BLaER1 (cell line): ENCODE data around the gene SNTG2.
"Not testable (repeated sequence)": the region's sequence is repeated elsewhere in the genome, so short reads cannot be mapped to it uniquely, and the experiment has no call there.

Experiments used
- H3K27ac ChIP-seq: shearing (Covaris generic); formaldehyde crosslinking; 2 replicates; pipeline ENCODE4 v1.8.1; 2022
- H3K27me3 ChIP-seq: shearing (Covaris generic); formaldehyde crosslinking; 2 replicates; pipeline ENCODE4 v1.8.1; 2022
- H3K36me3 ChIP-seq: shearing (Covaris generic); formaldehyde crosslinking; 2 replicates; pipeline ENCODE4 v1.8.1; 2022
- H3K4me1 ChIP-seq: shearing (Covaris generic); formaldehyde crosslinking; 2 replicates; pipeline ENCODE4 v1.8.1; 2022
- H3K4me2 ChIP-seq: shearing (Covaris generic); formaldehyde crosslinking; 2 replicates; pipeline ENCODE4 v1.8.1; 2022
- H3K4me3 ChIP-seq: shearing (Covaris generic); formaldehyde crosslinking; 2 replicates; pipeline ENCODE4 v1.8.1; 2022
- H3K9ac ChIP-seq: shearing (Covaris generic); formaldehyde crosslinking; 2 replicates; pipeline ENCODE4 v1.8.1; 2022
- H3K9me3 ChIP-seq: shearing (Covaris generic); formaldehyde crosslinking; 2 replicates; pipeline ENCODE4 v1.8.1; 2022
- H4K20me1 ChIP-seq: shearing (Covaris generic); formaldehyde crosslinking; 2 replicates; pipeline ENCODE4 v1.8.1; 2022
- Cebpa-rat ChIP-seq: shearing (Covaris generic); IDR thresholded peaks from 2 replicates; pipeline ENCODE4 v1.8.1; 2022

The SNTG2 gene

GRCh38 chr2:1101011-1101782, 150.5 kb downstream of the SNTG2 start:
- Histone ChIP-seq H3K4me1 (peaks cover 18% of the 10 kb centered on the region), H3K4me2 (no peak overlapping the region; the same call in 1 of the 2 replicates), H4K20me1 (no peaks in the 10 kb centered on the region), H3K9me3 (no peaks in the 10 kb centered on the region), H3K4me3 (no peak overlapping the region), H3K27me3 (no peaks in the 10 kb centered on the region), H3K27ac (no peak overlapping the region), H3K9ac (no peak overlapping the region), H3K36me3 (no peaks in the 10 kb centered on the region)
- TF ChIP-seq Cebpa-rat = no peak

- Histone ChIP-seq H3K4me2 (peak overlapping the region; percentile 59), H3K4me1 (peaks cover 17% of the 10 kb centered on the region), H3K4me3 (no peak overlapping the region), H3K36me3 (no peaks in the 10 kb centered on the region), H4K20me1 (no peaks in the 10 kb centered on the region), H3K27me3 (no peaks in the 10 kb centered on the region), H3K9me3 (no peaks in the 10 kb centered on the region), H3K9ac (0 out of 2 replicates have a peak overlapping the region, but pooled peaks have one; percentile 5), H3K27ac (peak overlapping the region; percentile 10; the same call in 1 of the 2 replicates)
- TF ChIP-seq Cebpa-rat = no peak
These were observed 151.4 kb downstream of the SNTG2 start for GRCh38 chr2:1101982-1102590.

- Histone ChIP-seq H3K27ac (no peak overlapping the region), H3K36me3 (no peaks in the 10 kb centered on the region), H3K4me1 (peaks cover 13% of the 10 kb centered on the region), H3K9me3 (no peaks in the 10 kb centered on the region), H3K4me3 (no peak overlapping the region), H4K20me1 (no peaks in the 10 kb centered on the region), H3K9ac (no peak overlapping the region), H3K27me3 (no peaks in the 10 kb centered on the region), H3K4me2 (no peak overlapping the region)
- TF ChIP-seq Cebpa-rat = no peak
These were observed 153.7 kb downstream of the SNTG2 start for GRCh38 chr2:1104364-1104763.

- not testable (repeated sequence) for H3K27me3 ChIP-seq, H3K4me2 ChIP-seq, H3K36me3 ChIP-seq
These were observed 155.7 kb downstream of the SNTG2 start for GRCh38 chr2:1106344-1106743.

GRCh38 chr2:1115843-1116539, 165.3 kb downstream of the SNTG2 start:
- Histone ChIP-seq H3K9ac (no peak overlapping the region), H3K4me1 (no peaks in the 10 kb centered on the region), H3K4me3 (no peak overlapping the region), H3K27ac (no peak overlapping the region), H3K9me3 (peaks cover 71% of the 10 kb centered on the region), H4K20me1 (no peaks in the 10 kb centered on the region), H3K36me3 (no peaks in the 10 kb centered on the region), H3K27me3 (no peaks in the 10 kb centered on the region), H3K4me2 (no peak overlapping the region)
- TF ChIP-seq Cebpa-rat = no peak

More at GRCh38 chr2:1106344-1106743, 155.7 kb downstream of the SNTG2 start:
- H3K9ac ChIP-seq, H3K9me3 ChIP-seq, H4K20me1 ChIP-seq, H3K4me3 ChIP-seq, H3K27ac ChIP-seq: not testable (repeated sequence)
- peaks cover 13% of the 10 kb centered on the region for H3K4me1 ChIP-seq

- no peaks in the 10 kb centered on the region for H3K27me3 ChIP-seq
- peaks cover 56% of the 10 kb centered on the region for H3K9me3 ChIP-seq
- H3K4me1 ChIP-seq = no peaks in the 10 kb centered on the region
- no peak overlapping the region for H3K9ac ChIP-seq
- TF ChIP-seq Cebpa-rat = no peak
- H3K4me3 ChIP-seq = no peak overlapping the region
- H3K27ac ChIP-seq = no peak overlapping the region
- H4K20me1 ChIP-seq = no peaks in the 10 kb centered on the region
- no peak overlapping the region for H3K4me2 ChIP-seq
- no peaks in the 10 kb centered on the region for H3K36me3 ChIP-seq
These were observed 166.9 kb downstream of the SNTG2 start for GRCh38 chr2:1117569-1117968.

- Histone ChIP-seq H3K4me2 (no peak overlapping the region), H4K20me1 (no peaks in the 10 kb centered on the region)
- TF ChIP-seq Cebpa-rat = no peak
These were observed 174.6 kb downstream of the SNTG2 start for GRCh38 chr2:1125217-1125616.

GRCh38 chr2:1125633-1126370, 175.2 kb downstream of the SNTG2 start:
- Histone ChIP-seq H4K20me1 (no peaks in the 10 kb centered on the region), H3K4me1 (no peaks in the 10 kb centered on the region), H3K36me3 (no peaks in the 10 kb centered on the region), H3K4me2 (no peak overlapping the region), H3K27ac (no peak overlapping the region), H3K4me3 (no peak overlapping the region), H3K9me3 (no peaks in the 10 kb centered on the region), H3K9ac (no peak overlapping the region), H3K27me3 (no peaks in the 10 kb centered on the region)
- no peak for TF ChIP-seq Cebpa-rat

More at GRCh38 chr2:1125217-1125616, 174.6 kb downstream of the SNTG2 start:
- Histone ChIP-seq H3K9me3 (no peaks in the 10 kb centered on the region), H3K36me3 (no peaks in the 10 kb centered on the region), H3K27ac (no peak overlapping the region), H3K27me3 (no peaks in the 10 kb centered on the region), H3K4me3 (no peak overlapping the region), H3K9ac (no peak overlapping the region), H3K4me1 (no peaks in the 10 kb centered on the region)

- no peak overlapping the region for H3K27ac ChIP-seq
- H3K9ac ChIP-seq = no peak overlapping the region
- H3K4me2 ChIP-seq = no peak overlapping the region
- no peaks in the 10 kb centered on the region for H3K27me3 ChIP-seq
- no peaks in the 10 kb centered on the region for H4K20me1 ChIP-seq
- H3K4me1 ChIP-seq = peaks cover 11% of the 10 kb centered on the region
- no peak for TF ChIP-seq Cebpa-rat
- H3K4me3 ChIP-seq = no peak overlapping the region
- no peaks in the 10 kb centered on the region for H3K36me3 ChIP-seq
- H3K9me3 ChIP-seq = 0 out of 2 replicates have a peak, but pooled peaks cover 4% of the 10 kb centered on the region
These were observed 179.3 kb downstream of the SNTG2 start for GRCh38 chr2:1129982-1130381.
